CD14-positive monocyte (primary cell): Measurements from ENCODE around the gene HSD17B3. TPM values are rescaled to one million over a fixed set of nuclear protein-coding genes. Genes with fewer than 3 reads are reported as not detected.

Experiments used
- DNase-seq, 3 donors: peaks; one replicate each; pipeline ENCODE4 v3.0.0-alpha.2; 2011 to 2022
- H2AFZ ChIP-seq: 2 replicates; pipeline ENCODE4 v1.6.0; 2012; ENCODE audit warnings: mild to moderate bottlenecking, low read depth, low read length, inconsistent platforms; ENCODE audit not compliant: insufficient read depth, poor library complexity, severe bottlenecking
- H3K27ac ChIP-seq, 2 donors: 1 replicate in 1 of 2; 2 replicates in 1 of 2; pipeline ENCODE4 v1.5.1; 2012 to 2013; ENCODE audit warnings: low read length in 2 of 2, control low read depth in 1 of 2, inconsistent platforms in 1 of 2, low read depth in 1 of 2, mild to moderate bottlenecking in 1 of 2
- H3K27me3 ChIP-seq, 2 donors: one replicate each; pipeline versions ENCODE4 v1.6.0 to v1.6.1; 2011 to 2013; ENCODE audit warnings: low read length in 2 of 2; ENCODE audit not compliant: control insufficient read depth in 2 of 2, insufficient read depth in 2 of 2
- H3K36me3 ChIP-seq, 2 donors: replicated peaks in 1 of 2; 1 replicate in 1 of 2; 2 replicates in 1 of 2; pipeline versions ENCODE4 v1.5.1 to v1.6.1; 2012 to 2013; ENCODE audit warnings: low read length in 2 of 2, control low read depth in 1 of 2, inconsistent platforms in 1 of 2, mild to moderate bottlenecking in 1 of 2; ENCODE audit not compliant: insufficient read depth in 2 of 2, control insufficient read depth in 1 of 2
- H3K4me1 ChIP-seq, 2 donors: 1 replicate in 1 of 2; 2 replicates in 1 of 2; pipeline versions ENCODE4 v1.5.1 to v1.6.1; 2012 to 2013; ENCODE audit warnings: low read length in 2 of 2, control low read depth in 1 of 2, inconsistent platforms in 1 of 2, mild to moderate bottlenecking in 1 of 2, moderate library complexity in 1 of 2; ENCODE audit not compliant: insufficient read depth in 2 of 2, control insufficient read depth in 1 of 2
- H3K4me2 ChIP-seq: replicated peaks from 2 replicates; pipeline ENCODE3; 2012; ENCODE audit warnings: low read length, moderate library complexity, mild to moderate bottlenecking; ENCODE audit not compliant: poor library complexity, severe bottlenecking; ENCODE audit errors: extremely low read depth
- H3K4me3 ChIP-seq, 3 experiments: fragments of 200-600 bp in 1 of 3; sonication (generic) in 1 of 3; replicated peaks in 1 of 3; 1 replicate in 2 of 3; 2 replicates in 1 of 3; pipeline ENCODE4 v1.5.1; 2011 to 2013; ENCODE audit warnings: low read length in 3 of 3, mild to moderate bottlenecking in 3 of 3, control low read depth in 2 of 3, low read depth in 2 of 3, inconsistent platforms in 1 of 3, moderate library complexity in 1 of 3
- H3K79me2 ChIP-seq: 2 replicates; pipeline ENCODE4 v1.6.0; 2012; ENCODE audit warnings: mild to moderate bottlenecking, control low read depth, inconsistent platforms, low read length, moderate library complexity; ENCODE audit not compliant: insufficient read depth
- H3K9ac ChIP-seq: 2 replicates; pipeline ENCODE4 v1.6.0; 2017; ENCODE audit warnings: low read length, mild to moderate bottlenecking; ENCODE audit not compliant: insufficient read depth, poor library complexity, severe bottlenecking
- H3K9me3 ChIP-seq, 2 donors: replicated peaks in 1 of 2; 1 replicate in 1 of 2; 2 replicates in 1 of 2; pipeline versions ENCODE4 v1.5.1 to v1.6.1; 2012 to 2013; ENCODE audit warnings: low read length in 2 of 2, control low read depth in 1 of 2; ENCODE audit not compliant: control insufficient read depth in 1 of 2, insufficient read depth in 1 of 2
- H4K20me1 ChIP-seq: 2 replicates; pipeline ENCODE4 v1.6.0; 2012; ENCODE audit warnings: mild to moderate bottlenecking, low read length, control low read depth, moderate library complexity; ENCODE audit not compliant: insufficient read depth
- H3K27ac Mint-ChIP-seq, 7 donors: one replicate each; pipeline ENCODE4 v1.8.0; 2020; ENCODE audit warnings: mild to moderate bottlenecking in 7 of 7, mixed read lengths in 7 of 7, moderate library complexity in 6 of 7, inconsistent platforms in 2 of 7
- H3K27me3 Mint-ChIP-seq, 3 donors: one replicate each; pipeline ENCODE4 v1.8.0; 2021 to 2022; ENCODE audit warnings: low read depth in 3 of 3, mild to moderate bottlenecking in 3 of 3, mixed read lengths in 3 of 3, moderate library complexity in 3 of 3, inconsistent platforms in 1 of 3
- H3K36me3 Mint-ChIP-seq, 2 donors: one replicate each; pipeline ENCODE4 v1.8.0; 2020; ENCODE audit warnings: mixed read lengths in 2 of 2, inconsistent platforms in 1 of 2, mild to moderate bottlenecking in 1 of 2
- H3K4me1 Mint-ChIP-seq: one replicate; pipeline ENCODE4 v1.8.0; 2020; ENCODE audit warnings: mild to moderate bottlenecking, mixed read lengths
- H3K4me3 Mint-ChIP-seq, 2 donors: one replicate each; pipeline ENCODE4 v1.8.0; 2020; ENCODE audit warnings: mild to moderate bottlenecking in 2 of 2, mixed read lengths in 2 of 2, moderate library complexity in 1 of 2
- H3K9me3 Mint-ChIP-seq, 7 donors: one replicate each; pipeline ENCODE4 v1.8.0; 2020 to 2022; ENCODE audit warnings: mixed read lengths in 7 of 7, mild to moderate bottlenecking in 6 of 7, moderate library complexity in 6 of 7, inconsistent platforms in 2 of 7
- WGBS: methylation state at CpG from one replicate; pipeline ENCODE4 v1.1.5; 2013; ENCODE audit warnings: missing lambda C conversion rate; ENCODE audit not compliant: insufficient coverage; 5-methylcytosine and 5-hydroxymethylcytosine counted together
- intact Hi-C, 2 donors: fragments of 100-400 bp; cut with micrococcal nuclease; formaldehyde crosslinking; loops; one replicate each; pipeline versions ENCODE4 v1.15.0 to v1.15.1; 2023
- polyA plus RNA-seq, 3 donors: library from polyadenylated mRNA; depleted of rRNA in 1 of 3; unstranded in 2 of 3; stranded (reverse) in 1 of 3; fragments of 300-500 nt in 2 of 3; fragments of >200 nt in 1 of 3; fragmentation: Illumina TruSeq in 2 of 3; gene quantifications; 1 replicate in 2 of 3; 2 replicates in 1 of 3; pipeline ENCODE4 v1.2.3, GENCODE V29; 2012 to 2021
- TF ChIP-seq, protein P1 (sequence below): fragments of 200-600 bp; IDR thresholded peaks from one replicate; pipeline ENCODE4 v1.8.0; 2022; ENCODE audit warnings: antibody characterized with exemption, mild to moderate bottlenecking

HSD17B3 gene
- polyA plus RNA-seq, 3 donors: 0.09 TPM; not detected in 2

DNA sequence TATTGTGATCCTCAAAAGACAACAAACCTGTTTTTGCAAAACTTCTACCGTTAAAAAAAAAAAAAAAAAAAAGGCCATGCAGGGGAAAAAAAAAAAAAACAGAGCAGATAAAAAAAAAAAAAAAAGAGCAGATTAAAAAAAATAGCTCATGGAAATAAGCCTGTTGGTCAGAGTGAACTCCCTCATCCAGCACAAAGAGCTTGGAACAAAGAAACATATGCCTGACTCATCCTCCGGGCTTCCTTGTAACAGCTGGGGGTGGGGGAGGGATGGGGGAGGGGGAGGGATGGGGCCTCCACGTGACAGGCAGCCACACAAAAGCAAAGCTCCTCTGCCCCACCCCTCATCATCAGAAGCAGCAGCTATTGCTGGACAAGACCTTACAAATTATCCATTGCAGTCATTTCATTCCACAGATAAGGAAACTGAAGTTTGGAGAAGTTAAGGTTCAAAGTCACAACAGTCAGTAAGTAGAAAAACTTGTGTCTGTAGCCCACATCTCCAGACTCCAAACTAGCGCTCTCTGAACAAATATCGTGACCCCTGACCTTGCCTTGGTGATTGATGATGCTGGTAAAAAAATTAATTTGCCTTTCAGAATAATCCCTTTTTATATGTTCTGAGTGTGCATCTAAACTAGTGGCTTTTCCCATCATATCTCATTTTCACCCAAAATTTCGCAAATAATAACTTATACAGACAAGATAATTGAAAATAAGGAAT is 42.6 kb upstream of the HSD17B3 start:
- H3K27ac ChIP-seq: no peak overlapping the region
- H3K27me3 Mint-ChIP-seq: no peaks in the 10 kb centered on the region
- WGBS: no CpG with 5 or more reads among the region's 6 CpGs
- H3K27ac Mint-ChIP-seq: no peak overlapping the region
- no peak overlapping the region for H3K4me2 ChIP-seq
- H3K4me3 Mint-ChIP-seq: no peak overlapping the region
- H4K20me1 ChIP-seq: no peaks in the 10 kb centered on the region
- intact Hi-C loops: no loop called here
- peaks cover 25% of the 10 kb centered on the region for H3K4me1 Mint-ChIP-seq
- no peak overlapping the region for H3K4me3 ChIP-seq
- peak in 2 of 3 donors; percentile 3 to 36 for DNase-seq
- no peak overlapping the region for H3K9ac ChIP-seq
- H3K36me3 ChIP-seq: peaks cover 0 to 13% of the 10 kb centered on the region in 2 donors
- H3K79me2 ChIP-seq: no peaks in the 10 kb centered on the region
- peaks cover 7 to 16% of the 10 kb centered on the region in 2 donors for H3K36me3 Mint-ChIP-seq
- H3K9me3 ChIP-seq: peaks cover 6 to 9% of the 10 kb centered on the region in 2 donors
- no peak overlapping the region for H2AFZ ChIP-seq
- no peaks in the 10 kb centered on the region for H3K27me3 ChIP-seq
- TF ChIP-seq, protein P1, sequence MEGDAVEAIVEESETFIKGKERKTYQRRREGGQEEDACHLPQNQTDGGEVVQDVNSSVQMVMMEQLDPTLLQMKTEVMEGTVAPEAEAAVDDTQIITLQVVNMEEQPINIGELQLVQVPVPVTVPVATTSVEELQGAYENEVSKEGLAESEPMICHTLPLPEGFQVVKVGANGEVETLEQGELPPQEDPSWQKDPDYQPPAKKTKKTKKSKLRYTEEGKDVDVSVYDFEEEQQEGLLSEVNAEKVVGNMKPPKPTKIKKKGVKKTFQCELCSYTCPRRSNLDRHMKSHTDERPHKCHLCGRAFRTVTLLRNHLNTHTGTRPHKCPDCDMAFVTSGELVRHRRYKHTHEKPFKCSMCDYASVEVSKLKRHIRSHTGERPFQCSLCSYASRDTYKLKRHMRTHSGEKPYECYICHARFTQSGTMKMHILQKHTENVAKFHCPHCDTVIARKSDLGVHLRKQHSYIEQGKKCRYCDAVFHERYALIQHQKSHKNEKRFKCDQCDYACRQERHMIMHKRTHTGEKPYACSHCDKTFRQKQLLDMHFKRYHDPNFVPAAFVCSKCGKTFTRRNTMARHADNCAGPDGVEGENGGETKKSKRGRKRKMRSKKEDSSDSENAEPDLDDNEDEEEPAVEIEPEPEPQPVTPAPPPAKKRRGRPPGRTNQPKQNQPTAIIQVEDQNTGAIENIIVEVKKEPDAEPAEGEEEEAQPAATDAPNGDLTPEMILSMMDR: no peak
- peaks cover 3 to 11% (median 4%) of the 10 kb centered on the region in 7 donors for H3K9me3 Mint-ChIP-seq
- peaks cover 4 to 6% of the 10 kb centered on the region in 2 donors for H3K4me1 ChIP-seq

DNA sequence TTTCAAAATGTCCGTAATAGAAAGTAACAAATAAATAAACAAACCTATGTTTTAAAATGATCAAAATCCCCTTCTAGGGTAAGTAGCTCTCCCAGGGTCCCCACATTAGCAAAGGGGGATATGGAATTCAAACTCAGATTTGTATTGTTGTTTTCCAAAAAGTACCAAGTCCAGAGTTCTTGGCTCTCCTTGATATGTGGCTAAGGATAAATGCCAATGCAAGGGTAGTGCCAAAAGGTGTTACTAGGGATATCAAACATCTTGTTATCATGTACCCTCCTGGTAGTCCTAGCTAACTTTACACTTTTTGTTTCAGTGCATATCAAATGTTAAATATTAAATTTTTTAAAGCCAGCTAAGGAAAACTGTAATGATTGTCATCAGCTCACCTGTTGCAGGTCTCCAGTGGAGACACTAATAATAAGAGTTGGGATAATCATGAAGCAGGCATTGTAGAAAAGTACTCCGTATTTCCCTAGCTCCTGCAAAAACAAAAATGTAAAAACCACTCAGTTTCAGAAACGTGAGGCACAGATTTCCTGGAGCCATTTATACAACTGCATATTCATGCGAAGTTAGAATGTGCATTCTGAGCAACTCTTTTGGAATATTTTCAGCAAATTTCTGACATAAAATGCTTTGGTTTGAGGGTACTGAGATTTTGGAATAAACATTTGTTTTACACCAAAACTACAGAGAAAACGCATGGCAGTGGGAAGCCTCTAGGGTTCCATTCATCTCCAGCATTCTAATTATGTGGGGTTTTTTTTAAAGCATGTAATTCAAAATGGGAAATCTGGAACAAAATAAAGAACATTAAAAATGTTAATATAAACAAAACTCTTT is 41.8 kb upstream of the HSD17B3 start:
- no peaks in the 10 kb centered on the region for H4K20me1 ChIP-seq
- no peak overlapping the region for H3K27ac ChIP-seq
- 56% methylated on average over 1 of the region's 5 CpGs for WGBS
- H3K36me3 ChIP-seq: peaks cover 0 to 13% of the 10 kb centered on the region in 2 donors
- no peaks in the 10 kb centered on the region for H3K79me2 ChIP-seq
- Mint-ChIP-seq H3K27ac (no peak overlapping the region), H3K9me3 (peaks cover 3 to 8% (median 4%) of the 10 kb centered on the region in 7 donors), H3K36me3 (peaks cover 7 to 16% of the 10 kb centered on the region in 2 donors), H3K27me3 (no peaks in the 10 kb centered on the region), H3K4me1 (peaks cover 25% of the 10 kb centered on the region), H3K4me3 (no peak overlapping the region)
- H3K4me3 ChIP-seq: no peak overlapping the region
- DNase-seq: no peak
- H3K4me2 ChIP-seq: no peak overlapping the region
- peaks cover 4 to 6% of the 10 kb centered on the region in 2 donors for H3K4me1 ChIP-seq
- TF ChIP-seq, protein P1: no peak
- no peak overlapping the region for H3K9ac ChIP-seq
- H3K9me3 ChIP-seq: peaks cover 6 to 7% of the 10 kb centered on the region in 2 donors
- H3K27me3 ChIP-seq: no peaks in the 10 kb centered on the region
- intact Hi-C loops: no loop called here
- H2AFZ ChIP-seq: no peak overlapping the region
